Thymus (tissue), 11 donors: ENCODE results near the gene ADAMTSL1. TPM values are rescaled to one million over a fixed set of nuclear protein-coding genes. Genes with fewer than 3 reads are reported as not detected.

Experiments
- DNase-seq, 9 donors: peaks; one replicate each; pipeline ENCODE4 v3.0.0-alpha.2; 2013; ENCODE audit warnings: low spot score in 9 of 9, low read depth in 6 of 9, missing footprints in 1 of 9
- H3K27ac ChIP-seq, 2 donors: one replicate each; pipeline ENCODE4 v1.5.1; 2013; ENCODE audit warnings: control low read depth in 1 of 2, low read depth in 1 of 2, low read length in 1 of 2, mild to moderate bottlenecking in 1 of 2, moderate library complexity in 1 of 2
- H3K27me3 ChIP-seq, 2 donors: one replicate each; pipeline ENCODE4 v1.5.1; 2013; ENCODE audit warnings: low read length in 1 of 2; ENCODE audit not compliant: control insufficient read depth in 2 of 2, insufficient read depth in 1 of 2
- H3K36me3 ChIP-seq, 2 donors: one replicate each; pipeline ENCODE4 v1.5.1; 2013; ENCODE audit warnings: low read length in 1 of 2, mild to moderate bottlenecking in 1 of 2, moderate library complexity in 1 of 2; ENCODE audit not compliant: control insufficient read depth in 2 of 2, insufficient read depth in 2 of 2
- H3K4me1 ChIP-seq, 2 donors: one replicate each; pipeline ENCODE4 v1.5.1; 2013; ENCODE audit warnings: low read length in 2 of 2; ENCODE audit not compliant: control insufficient read depth in 2 of 2, insufficient read depth in 2 of 2
- H3K4me3 ChIP-seq, 2 donors: one replicate each; pipeline ENCODE4 v1.5.1; 2013; ENCODE audit warnings: low read length in 2 of 2, control low read depth in 1 of 2, mild to moderate bottlenecking in 1 of 2
- H3K9me3 ChIP-seq, 2 donors: one replicate each; pipeline ENCODE4 v1.5.1; 2013; ENCODE audit warnings: low read length in 1 of 2, mild to moderate bottlenecking in 1 of 2; ENCODE audit not compliant: control insufficient read depth in 2 of 2, insufficient read depth in 1 of 2
- WGBS: extraction: QIAGEN DNeasy Blood & Tissue Kit; methylation state at CpG from one replicate; pipeline ENCODE4 v1.1.7; 2013; 5-methylcytosine and 5-hydroxymethylcytosine counted together
- polyA plus RNA-seq: library from polyadenylated mRNA; stranded (reverse); fragments of 200-250 nt; gene quantifications from one replicate; pipeline ENCODE4 v1.2.3, GENCODE V29; 2013
- total RNA-seq: library from RNA; stranded (reverse); fragments of 120-200 nt; gene quantifications from one replicate; pipeline ENCODE4 v1.2.4, GENCODE V29; 2013
- donor health status: healthy.

The ADAMTSL1 gene
- total and polyA plus RNA-seq, 2 donors: 0.34 to 2.3 TPM

- no peak overlapping the region for H3K27ac ChIP-seq
These were observed 158.9 kb downstream of the ADAMTSL1 start for GRCh38 chr9:18632632-18633403.

GRCh38 chr9:18636781-18637180, 162.8 kb downstream of the ADAMTSL1 start:
- H3K4me3 ChIP-seq: no peak overlapping the region
- H3K4me1 ChIP-seq: peaks cover 0 to 6% of the 10 kb centered on the region in 2 donors
- WGBS: 82% methylated on average over 2 of the region's 2 CpGs
- H3K27ac ChIP-seq: no peak overlapping the region
- no peak for DNase-seq
- no peaks in the 10 kb centered on the region for H3K36me3 ChIP-seq
- H3K9me3 ChIP-seq: no peaks in the 10 kb centered on the region
- no peaks in the 10 kb centered on the region for H3K27me3 ChIP-seq

More at GRCh38 chr9:18632632-18633403, 158.9 kb downstream of the ADAMTSL1 start:
- Histone ChIP-seq H3K9me3 (no peaks in the 10 kb centered on the region), H3K4me3 (no peak overlapping the region), H3K4me1 (peaks cover 0 to 6% of the 10 kb centered on the region in 2 donors), H3K27me3 (no peaks in the 10 kb centered on the region), H3K36me3 (no peaks in the 10 kb centered on the region)
- DNase-seq: no peak
- WGBS: 65% methylated on average over 5 of the region's 5 CpGs

- peaks cover 0 to 2% of the 10 kb centered on the region in 2 donors for H3K4me1 ChIP-seq
- no peaks in the 10 kb centered on the region for H3K36me3 ChIP-seq
- H3K27me3 ChIP-seq: no peaks in the 10 kb centered on the region
- no peak overlapping the region for H3K4me3 ChIP-seq
- H3K27ac ChIP-seq: no peak overlapping the region
- H3K9me3 ChIP-seq: no peaks in the 10 kb centered on the region
- WGBS: 90% methylated on average over 7 of the region's 7 CpGs
- DNase-seq: no peak
These were observed 164.7 kb downstream of the ADAMTSL1 start for GRCh38 chr9:18638371-18639249.

GRCh38 chr9:18639911-18640310, 166.0 kb downstream of the ADAMTSL1 start:
- Histone ChIP-seq H3K27ac (no peak overlapping the region), H3K4me1 (no peaks in the 10 kb centered on the region), H3K27me3 (no peaks in the 10 kb centered on the region), H3K9me3 (no peaks in the 10 kb centered on the region), H3K36me3 (no peaks in the 10 kb centered on the region), H3K4me3 (no peak overlapping the region)
- DNase-seq: no peak
- 93% methylated on average over 4 of the region's 4 CpGs for WGBS

- no peaks in the 10 kb centered on the region for H3K9me3 ChIP-seq
- 89% methylated on average over 5 of the region's 5 CpGs for WGBS
These were observed 185.1 kb downstream of the ADAMTSL1 start for GRCh38 chr9:18658804-18659705.

GRCh38 chr9:18660001-18660400, 186.0 kb downstream of the ADAMTSL1 start:
- Histone ChIP-seq H3K27me3 (no peaks in the 10 kb centered on the region), H3K9me3 (no peaks in the 10 kb centered on the region), H3K36me3 (no peaks in the 10 kb centered on the region), H3K27ac (no peak overlapping the region), H3K4me1 (no peaks in the 10 kb centered on the region), H3K4me3 (no peak overlapping the region)
- 96% methylated on average over 1 of the region's 1 CpG for WGBS
- DNase-seq: no peak

More at GRCh38 chr9:18658804-18659705, 185.1 kb downstream of the ADAMTSL1 start:
- H3K27me3 ChIP-seq: no peaks in the 10 kb centered on the region
- H3K4me3 ChIP-seq: no peak overlapping the region
- H3K4me1 ChIP-seq: no peaks in the 10 kb centered on the region
- H3K36me3 ChIP-seq: no peaks in the 10 kb centered on the region
- no peak for DNase-seq
- no peak overlapping the region for H3K27ac ChIP-seq

GRCh38 chr9:18662320-18662719, 188.4 kb downstream of the ADAMTSL1 start:
- H3K27ac ChIP-seq: no peak overlapping the region
- H3K36me3 ChIP-seq: no peaks in the 10 kb centered on the region
- no peak for DNase-seq
- no peaks in the 10 kb centered on the region for H3K4me1 ChIP-seq
- no peaks in the 10 kb centered on the region for H3K9me3 ChIP-seq
- WGBS: 93% methylated on average over 3 of the region's 3 CpGs
- H3K27me3 ChIP-seq: no peaks in the 10 kb centered on the region
- H3K4me3 ChIP-seq: no peak overlapping the region

GRCh38 chr9:18665947-18666346, 192.0 kb downstream of the ADAMTSL1 start:
- Histone ChIP-seq H3K4me1 (no peaks in the 10 kb centered on the region), H3K36me3 (no peaks in the 10 kb centered on the region), H3K27ac (no peak overlapping the region), H3K27me3 (no peaks in the 10 kb centered on the region), H3K9me3 (no peaks in the 10 kb centered on the region), H3K4me3 (no peak overlapping the region)
- 72% methylated on average over 1 of the region's 1 CpG for WGBS
- DNase-seq: no peak
